Thymus (tissue), 11 donors: ENCODE results near the gene TMCC2. TPM values are rescaled to one million over a fixed set of nuclear protein-coding genes. Genes with fewer than 3 reads are reported as not detected.
"Not testable (repeated sequence)": the region's sequence is repeated elsewhere in the genome, so short reads cannot be mapped to it uniquely, and the experiment has no call there.

Experiments
- DNase-seq, 9 donors: peaks; one replicate each; pipeline ENCODE4 v3.0.0-alpha.2; 2013; ENCODE audit warnings: low spot score in 9 of 9, low read depth in 6 of 9, missing footprints in 1 of 9
- H3K27ac ChIP-seq, 2 donors: one replicate each; pipeline ENCODE4 v1.5.1; 2013; ENCODE audit warnings: control low read depth in 1 of 2, low read depth in 1 of 2, low read length in 1 of 2, mild to moderate bottlenecking in 1 of 2, moderate library complexity in 1 of 2
- H3K27me3 ChIP-seq, 2 donors: one replicate each; pipeline ENCODE4 v1.5.1; 2013; ENCODE audit warnings: low read length in 1 of 2; ENCODE audit not compliant: control insufficient read depth in 2 of 2, insufficient read depth in 1 of 2
- H3K36me3 ChIP-seq, 2 donors: one replicate each; pipeline ENCODE4 v1.5.1; 2013; ENCODE audit warnings: low read length in 1 of 2, mild to moderate bottlenecking in 1 of 2, moderate library complexity in 1 of 2; ENCODE audit not compliant: control insufficient read depth in 2 of 2, insufficient read depth in 2 of 2
- H3K4me1 ChIP-seq, 2 donors: one replicate each; pipeline ENCODE4 v1.5.1; 2013; ENCODE audit warnings: low read length in 2 of 2; ENCODE audit not compliant: control insufficient read depth in 2 of 2, insufficient read depth in 2 of 2
- H3K4me3 ChIP-seq, 2 donors: one replicate each; pipeline ENCODE4 v1.5.1; 2013; ENCODE audit warnings: low read length in 2 of 2, control low read depth in 1 of 2, mild to moderate bottlenecking in 1 of 2
- H3K9me3 ChIP-seq, 2 donors: one replicate each; pipeline ENCODE4 v1.5.1; 2013; ENCODE audit warnings: low read length in 1 of 2, mild to moderate bottlenecking in 1 of 2; ENCODE audit not compliant: control insufficient read depth in 2 of 2, insufficient read depth in 1 of 2
- WGBS: extraction: QIAGEN DNeasy Blood & Tissue Kit; methylation state at CpG from one replicate; pipeline ENCODE4 v1.1.7; 2013; 5-methylcytosine and 5-hydroxymethylcytosine counted together
- polyA plus RNA-seq: library from polyadenylated mRNA; stranded (reverse); fragments of 200-250 nt; gene quantifications from one replicate; pipeline ENCODE4 v1.2.3, GENCODE V29; 2013
- total RNA-seq: library from RNA; stranded (reverse); fragments of 120-200 nt; gene quantifications from one replicate; pipeline ENCODE4 v1.2.4, GENCODE V29; 2013
- donor health status: healthy.

The TMCC2 gene
- total and polyA plus RNA-seq, 2 donors = 3.7 to 5.1 TPM

- Histone ChIP-seq H3K9me3 (peaks cover 0 to 7% of the 10 kb centered on the region in 2 donors), H3K27ac (peak overlapping the region; percentile 87 to 93), H3K27me3 (no peaks in the 10 kb centered on the region), H3K4me1 (peaks cover 44 to 61% of the 10 kb centered on the region in 2 donors), H3K4me3 (peak overlapping the region in 1 of 2 donors; percentile 19), H3K36me3 (no peaks in the 10 kb centered on the region)
- DNase-seq = peak; percentile 63 to 96 (median 84)
- 16% methylated on average over 8 of the region's 8 CpGs for WGBS
These were observed 60.2 kb downstream of the TMCC2 start for GRCh38 chr1:205287767-205288559.

GRCh38 chr1:205291596-205291995 lies 63.9 kb downstream of the TMCC2 start:
- no peaks in the 10 kb centered on the region for H3K9me3 ChIP-seq
- 94% methylated on average over 6 of the region's 6 CpGs for WGBS
- no peak overlapping the region for H3K27ac ChIP-seq
- DNase-seq = no peak
- H3K27me3 ChIP-seq = peaks cover 0 to 12% of the 10 kb centered on the region in 2 donors
- H3K4me1 ChIP-seq = peaks cover 22 to 48% of the 10 kb centered on the region in 2 donors
- no peak overlapping the region for H3K4me3 ChIP-seq
- H3K36me3 ChIP-seq = no peaks in the 10 kb centered on the region

- WGBS = 97% methylated on average over 10 of the region's 10 CpGs
- no peak for DNase-seq
- no peaks in the 10 kb centered on the region for H3K36me3 ChIP-seq
- peak overlapping the region in 1 of 2 donors; percentile 22 for H3K27ac ChIP-seq
- no peaks in the 10 kb centered on the region for H3K9me3 ChIP-seq
- H3K4me3 ChIP-seq = no peak overlapping the region
- H3K27me3 ChIP-seq = peaks cover 0 to 17% of the 10 kb centered on the region in 2 donors
- peaks cover 3 to 34% of the 10 kb centered on the region in 2 donors for H3K4me1 ChIP-seq
These were observed 65.8 kb downstream of the TMCC2 start for GRCh38 chr1:205293350-205294074.

GRCh38 chr1:205294175-205294917 lies 66.6 kb downstream of the TMCC2 start:
- no peaks in the 10 kb centered on the region for H3K36me3 ChIP-seq
- no peaks in the 10 kb centered on the region for H3K9me3 ChIP-seq
- DNase-seq = no peak
- H3K4me1 ChIP-seq = peaks cover 2 to 28% of the 10 kb centered on the region in 2 donors
- peak overlapping the region in 1 of 2 donors; percentile 76 for H3K27ac ChIP-seq
- 92% methylated on average over 6 of the region's 6 CpGs for WGBS
- H3K4me3 ChIP-seq = no peak overlapping the region
- H3K27me3 ChIP-seq = peaks cover 0 to 20% of the 10 kb centered on the region in 2 donors

- DNase-seq = no peak
- no peaks in the 10 kb centered on the region for H3K9me3 ChIP-seq
- no peaks in the 10 kb centered on the region for H3K36me3 ChIP-seq
- H3K27ac ChIP-seq = peak overlapping the region in 1 of 2 donors; percentile 76
- peaks cover 0 to 20% of the 10 kb centered on the region in 2 donors for H3K27me3 ChIP-seq
- H3K4me1 ChIP-seq = peaks cover 2 to 27% of the 10 kb centered on the region in 2 donors
- H3K4me3 ChIP-seq = no peak overlapping the region
- 95% methylated on average over 5 of the region's 5 CpGs for WGBS
These were observed 67.2 kb downstream of the TMCC2 start for GRCh38 chr1:205294934-205295333.

- no peak overlapping the region for H3K4me3 ChIP-seq
- no peaks in the 10 kb centered on the region for H3K36me3 ChIP-seq
- H3K27ac ChIP-seq = no peak overlapping the region
- H3K9me3 ChIP-seq = no peaks in the 10 kb centered on the region
- no peak for DNase-seq
- peaks cover 0 to 23% of the 10 kb centered on the region in 2 donors for H3K27me3 ChIP-seq
- WGBS = 68% methylated on average over 2 of the region's 2 CpGs
- H3K4me1 ChIP-seq = peaks cover 2 to 25% of the 10 kb centered on the region in 2 donors
These were observed 68.4 kb downstream of the TMCC2 start for GRCh38 chr1:205296154-205296553.

GRCh38 chr1:205297546-205298177 lies 69.9 kb downstream of the TMCC2 start:
- Histone ChIP-seq H3K27me3 (peaks cover 0 to 29% of the 10 kb centered on the region in 2 donors), H3K27ac (peak overlapping the region in 1 of 2 donors; percentile 33), H3K4me1 (peaks cover 2 to 25% of the 10 kb centered on the region in 2 donors)
- not testable (repeated sequence) for H3K36me3 ChIP-seq, DNase-seq, H3K4me3 ChIP-seq, H3K9me3 ChIP-seq
- WGBS = 97% methylated on average over 5 of the region's 5 CpGs

- Histone ChIP-seq H3K27me3 (peaks cover 0 to 29% of the 10 kb centered on the region in 2 donors), H3K4me3 (no peak overlapping the region), H3K27ac (no peak overlapping the region), H3K4me1 (peaks cover 2 to 25% of the 10 kb centered on the region in 2 donors), H3K36me3 (peaks cover 3 to 10% of the 10 kb centered on the region in 2 donors), H3K9me3 (no peaks in the 10 kb centered on the region)
- DNase-seq = no peak
- WGBS = 89% methylated on average over 9 of the region's 9 CpGs
These were observed 70.6 kb downstream of the TMCC2 start for GRCh38 chr1:205298191-205298994.
